Measurements from ENCODE around the gene SH3GLB1. TPM values are rescaled to one million over a fixed set of nuclear protein-coding genes. Genes with fewer than 3 reads are reported as not detected.

Gene SH3GLB1
- total and polyA plus RNA-seq, 2 of the 13 experiments (the other 11 are each of a cell fraction or from before 2014, with no cell fraction given), result 26.0 to 41.5 TPM

DNA sequence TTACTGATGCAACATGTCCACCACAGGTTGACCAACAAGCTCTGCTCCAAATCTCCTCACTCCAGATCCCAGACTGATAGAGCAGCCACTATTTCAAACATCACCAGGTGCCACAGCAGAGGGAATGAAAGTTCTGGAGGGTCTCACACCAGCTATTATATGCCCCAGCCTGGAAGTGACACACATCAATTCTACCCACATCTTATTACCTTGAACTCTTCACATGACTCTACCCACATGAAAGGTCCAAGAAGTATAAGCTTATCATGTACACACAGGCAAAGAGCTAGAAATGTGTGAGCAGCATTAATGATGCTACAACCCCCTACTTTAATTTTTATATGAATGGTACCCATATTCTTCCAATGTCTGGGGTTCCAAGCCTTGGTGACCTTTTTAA lies 64.2 kb downstream of the SH3GLB1 start (continued):
- no peak for TF ChIP-seq FOXO4 (CRISPR knock-in tag; conservative IDR thresholded peaks at IDR 0.05)
- TF ChIP-seq XRCC5 (optimal IDR thresholded peaks at IDR 0.05; ENCODE audit: low read length), result no peak
- no peak for TF ChIP-seq ZNF496 (CRISPR knock-in tag; IDR thresholded peaks at IDR 0.05; ENCODE audit: insufficient replicate concordance)
- TF ChIP-seq GABPA (IDR thresholded peaks at IDR 0.05; ENCODE audit: low read depth, low read length), result no peak
- TF ChIP-seq GABPA (CRISPR knock-in tag; IDR thresholded peaks at IDR 0.05; ENCODE audit: low read depth), result no peak
- no peak for TF ChIP-seq ZNF556 (CRISPR knock-in tag; IDR thresholded peaks at IDR 0.05; ENCODE audit: borderline replicate concordance)

DNA sequence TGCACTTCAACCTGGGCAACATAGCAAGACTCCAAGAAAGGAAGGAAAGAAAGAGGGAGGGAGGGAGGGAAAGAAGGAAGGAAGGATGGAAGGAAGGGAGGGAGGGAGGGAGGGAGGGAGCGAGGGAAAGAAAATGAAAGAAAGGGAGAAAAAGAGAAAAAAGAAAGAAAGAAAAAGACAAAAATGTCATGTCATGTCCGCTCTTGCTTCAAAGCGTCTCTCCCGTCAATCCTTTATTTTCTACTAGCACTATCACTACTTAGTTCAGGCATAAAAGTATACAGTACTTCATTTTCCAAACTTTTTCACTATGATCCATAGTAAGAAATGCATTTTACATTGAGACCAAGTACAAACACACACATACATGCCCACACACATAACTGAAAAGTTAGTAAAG lies 64.7 kb downstream of the SH3GLB1 start:
- Histone ChIP-seq H3K79me2 (ENCODE audit: insufficient read depth, low read length) (no peaks in the 10 kb centered on the region), H3K4me1 (ENCODE audit: insufficient read depth, low read length) (peaks cover 23% of the 10 kb centered on the region), H3K27ac (ENCODE audit: extremely low read length, insufficient read depth, low read length) (no peak overlapping the region), H3K9ac (ENCODE audit: insufficient read depth, low read depth, low read length) (no peak overlapping the region), H3K9me3 (ENCODE audit: low read length) (peaks cover 9% of the 10 kb centered on the region), H2AFZ (ENCODE audit: low read length) (no peak overlapping the region), H3K4me2 (ENCODE audit: low read depth, low read length) (no peak overlapping the region), H3K4me3 (replicated peaks in 1 of 3; ENCODE audit: insufficient read depth in 1 of 3, low read depth in 2 of 3, low read length in 3 of 3) (no peak overlapping the region), H3K27me3 (ENCODE audit: control insufficient read depth in 1 of 2, insufficient read depth in 2 of 2, low read length in 2 of 2) (no peaks in the 10 kb centered on the region), H3K36me3 (replicated peaks in 1 of 2; ENCODE audit: control insufficient read depth in 1 of 2, insufficient read depth in 2 of 2, low read length in 2 of 2) (no peaks in the 10 kb centered on the region), H4K20me1 (ENCODE audit: insufficient read depth, low read length) (no peaks in the 10 kb centered on the region)
- no peak for ATAC-seq
- in situ Hi-C loops (cut with HindIII; ENCODE audit: extremely low pct_ligation_motif_present, low pct_unique_long_range_greater_than_20kb) (no loop called here), intact Hi-C loops (cut with micrococcal nuclease; ENCODE audit: unreplicated experiment) (no loop called here)
- BruUV-seq (replicated peaks), result no TSS peak
- POLR2A ChIA-PET, result no interaction called here
- no peak for TF ChIP-seq TAF15 (IDR thresholded peaks at IDR 0.05; ENCODE audit: low read depth, low read length, poor library complexity, severe bottlenecking)
- peak; percentile 89 for TF ChIP-seq HNRNPK (IDR thresholded peaks at IDR 0.05; ENCODE audit: low read depth, low read length, poor library complexity, severe bottlenecking)
- no peak for FAIRE-seq
- no peak for DNase-seq (ENCODE audit: low spot score)
- WGBS (ENCODE audit: low lambda C conversion rate), result 95% methylated on average over 4 of the region's 4 CpGs
- CTCF ChIA-PET (ENCODE audit: low intra/inter-chr PET ratio, low total read pairs), result no interaction called here
